Stimulated activated CD4-positive, alpha-beta T cell treated with anti-CD3 and anti-CD28 coated beads, Interleukin-2, amount 100 ng/mL, for 4 hours (primary cell): Measurements from ENCODE around the gene ARID5B.

ENCODE experiments used
- DNase-seq: peaks from one replicate; pipeline ENCODE4 v3.0.0-alpha.2; 2020; ENCODE audit warnings: low read depth

ARID5B gene

GRCh38 chr10:61888744-61889143, 12.8 kb upstream of the ARID5B start:
- DNase-seq, result no peak

- no peak for DNase-seq
Observed at GRCh38 chr10:61890430-61890829, 11.1 kb upstream of the ARID5B start.

DNA sequence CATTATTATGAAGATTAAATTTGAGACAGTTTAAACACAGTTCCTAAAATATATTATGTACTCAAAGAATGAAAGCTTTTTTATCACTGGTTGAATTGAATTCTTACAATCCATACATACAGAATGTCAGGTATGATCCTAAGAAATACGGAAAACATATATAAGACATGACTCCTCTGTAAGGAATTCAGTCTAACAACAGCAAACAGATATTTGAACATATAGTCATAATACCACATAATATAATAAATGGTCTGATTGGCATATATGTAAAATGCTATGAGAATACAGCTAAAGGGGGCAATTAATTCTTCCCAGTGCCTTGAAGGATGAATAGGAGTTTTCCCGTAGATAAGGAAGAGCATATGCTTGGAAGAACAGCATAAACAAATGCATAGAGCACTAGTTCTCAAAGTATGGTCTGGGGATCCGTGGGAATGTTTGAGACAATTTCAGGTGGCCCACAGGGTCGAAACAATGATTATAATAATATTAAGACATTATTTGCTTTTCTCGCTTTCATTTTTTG, 10.6 kb upstream of the ARID5B start:
- DNase-seq, result no peak

DNA sequence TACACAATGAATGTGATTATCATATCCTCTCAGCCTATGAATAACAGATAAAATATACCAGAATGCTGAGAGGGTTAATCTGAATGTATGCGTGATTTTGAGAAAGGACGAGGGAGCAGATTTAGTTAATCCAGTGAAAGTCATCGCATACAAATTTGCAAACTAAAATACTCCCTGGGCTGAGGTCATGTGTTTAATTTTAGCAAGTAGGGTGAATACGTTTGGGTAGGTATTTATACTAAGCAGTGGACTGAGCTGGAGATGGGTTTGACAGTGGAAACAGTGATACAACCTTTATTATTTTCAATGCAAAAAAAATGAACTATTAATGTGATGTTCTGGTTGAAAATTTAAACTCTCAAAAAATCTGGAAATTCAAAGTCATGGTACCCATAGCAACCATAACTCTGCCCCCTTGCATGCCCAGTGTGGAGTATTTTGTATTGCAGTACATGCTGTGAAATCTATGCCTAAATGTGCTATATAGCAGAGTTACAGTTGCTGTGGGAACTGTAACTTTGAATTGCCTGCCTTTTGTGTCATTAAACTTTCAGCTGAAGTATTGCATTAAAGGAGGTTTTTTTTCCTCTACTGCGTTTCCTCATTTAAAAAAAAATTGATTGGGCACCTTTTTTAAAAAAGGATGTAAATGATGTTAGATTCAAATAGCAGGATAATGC, 9.5 kb upstream of the ARID5B start:
- DNase-seq, result no peak

- no peak for DNase-seq
Observed at GRCh38 chr10:61892961-61893360, 8.5 kb upstream of the ARID5B start.

- DNase-seq, result no peak
Observed at GRCh38 chr10:61894133-61894532, 7.4 kb upstream of the ARID5B start.

- DNase-seq, result no peak
Observed at GRCh38 chr10:61895898-61896600, 5.5 kb upstream of the ARID5B start.

DNA sequence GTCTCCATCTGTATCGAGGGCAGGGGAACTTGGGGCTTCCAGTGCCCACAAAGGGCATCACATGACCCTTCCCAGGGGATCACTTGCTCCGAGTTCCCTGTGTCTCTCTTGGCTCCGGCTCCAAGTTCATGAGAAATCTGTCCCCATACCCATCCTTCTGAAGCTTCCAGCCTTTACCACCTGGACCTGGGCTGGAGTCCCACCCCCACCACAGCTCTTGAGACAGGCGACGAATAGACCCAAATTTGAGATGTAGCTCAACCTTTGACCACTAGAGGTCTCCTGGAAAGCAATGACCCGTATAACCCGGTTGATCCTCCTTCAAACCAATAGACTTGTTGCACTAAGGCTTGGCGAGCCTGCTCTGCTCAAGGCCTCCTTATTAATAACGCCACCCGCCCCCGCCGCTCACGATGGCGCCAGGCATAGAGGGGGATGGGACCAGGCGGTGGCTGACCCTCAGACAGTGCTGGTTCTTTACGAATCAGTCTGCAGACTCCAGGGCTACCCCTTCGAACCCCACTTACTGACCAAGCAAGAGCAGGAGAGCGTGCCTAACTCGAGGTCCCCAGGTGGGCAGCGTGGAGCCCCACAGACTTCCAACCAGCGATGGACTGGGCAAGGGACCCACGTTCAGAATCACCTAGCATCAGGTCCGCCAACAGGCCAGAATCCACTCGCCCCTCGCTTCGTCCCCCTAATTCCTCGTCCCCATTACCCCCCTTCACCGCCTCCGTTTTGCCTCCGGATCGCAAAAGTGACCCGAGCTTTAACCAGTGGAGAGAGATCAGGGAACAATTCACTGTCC, 4.4 kb upstream of the ARID5B start:
- DNase-seq, result peak; percentile 44

GRCh38 chr10:61897671-61898434, 3.6 kb upstream of the ARID5B start:
- no peak for DNase-seq

DNA sequence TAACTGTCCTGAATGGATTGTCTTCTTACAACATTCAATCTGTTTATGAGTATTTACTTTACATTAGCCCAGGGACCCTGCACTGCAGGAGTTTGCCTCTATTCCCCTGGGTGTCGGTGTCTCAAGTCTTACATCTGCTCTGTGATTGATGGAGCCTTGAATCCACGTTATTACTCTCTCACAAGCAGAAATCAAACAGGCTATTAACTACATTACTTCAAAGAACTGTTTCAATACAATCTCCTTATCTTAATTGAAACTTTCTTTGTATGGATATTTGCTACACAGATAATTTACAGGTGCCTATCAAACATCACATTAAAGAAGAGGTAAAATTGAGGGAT, 3.1 kb upstream of the ARID5B start:
- DNase-seq, result no peak

- no peak for DNase-seq
Observed at GRCh38 chr10:61899069-61899531, 2.4 kb upstream of the ARID5B start.

GRCh38 chr10:61899663-61899996, 1.9 kb upstream of the ARID5B start:
- DNase-seq, result no peak

GRCh38 chr10:61899997-61900828, 1.3 kb upstream of the ARID5B start:
- DNase-seq, result no peak

DNA sequence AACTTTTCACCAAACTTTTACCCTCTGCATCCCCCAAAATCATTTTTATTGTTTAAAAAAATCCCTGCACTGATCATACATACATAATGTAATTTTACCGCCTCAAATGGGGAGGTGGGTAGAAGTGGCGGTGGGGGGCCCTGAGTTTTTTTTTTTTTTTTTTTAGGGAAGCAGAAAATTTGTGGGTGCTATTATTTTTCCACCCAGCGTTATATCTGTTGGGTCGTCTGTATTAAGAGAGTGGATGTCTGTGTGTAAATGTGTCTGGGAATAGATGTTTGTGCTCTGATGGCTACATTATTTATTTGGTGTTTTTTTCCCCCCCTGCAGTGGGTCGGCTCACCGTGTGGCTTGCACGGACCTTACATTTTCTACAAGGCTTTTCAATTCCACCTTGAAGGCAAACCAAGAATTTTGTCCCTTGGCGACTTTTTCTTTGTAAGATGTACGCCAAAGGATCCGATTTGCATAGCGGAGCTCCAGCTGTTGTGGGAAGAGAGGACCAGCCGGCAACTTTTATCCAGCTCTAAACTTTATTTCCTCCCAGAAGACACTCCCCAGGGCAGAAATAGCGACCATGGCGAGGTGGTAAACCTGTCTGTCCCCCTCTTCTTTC, 438 bp downstream of the ARID5B start:
- DNase-seq, result no peak

- peak; percentile 72 for DNase-seq
Observed at GRCh38 chr10:61902445-61903220, 1.1 kb downstream of the ARID5B start.

DNA sequence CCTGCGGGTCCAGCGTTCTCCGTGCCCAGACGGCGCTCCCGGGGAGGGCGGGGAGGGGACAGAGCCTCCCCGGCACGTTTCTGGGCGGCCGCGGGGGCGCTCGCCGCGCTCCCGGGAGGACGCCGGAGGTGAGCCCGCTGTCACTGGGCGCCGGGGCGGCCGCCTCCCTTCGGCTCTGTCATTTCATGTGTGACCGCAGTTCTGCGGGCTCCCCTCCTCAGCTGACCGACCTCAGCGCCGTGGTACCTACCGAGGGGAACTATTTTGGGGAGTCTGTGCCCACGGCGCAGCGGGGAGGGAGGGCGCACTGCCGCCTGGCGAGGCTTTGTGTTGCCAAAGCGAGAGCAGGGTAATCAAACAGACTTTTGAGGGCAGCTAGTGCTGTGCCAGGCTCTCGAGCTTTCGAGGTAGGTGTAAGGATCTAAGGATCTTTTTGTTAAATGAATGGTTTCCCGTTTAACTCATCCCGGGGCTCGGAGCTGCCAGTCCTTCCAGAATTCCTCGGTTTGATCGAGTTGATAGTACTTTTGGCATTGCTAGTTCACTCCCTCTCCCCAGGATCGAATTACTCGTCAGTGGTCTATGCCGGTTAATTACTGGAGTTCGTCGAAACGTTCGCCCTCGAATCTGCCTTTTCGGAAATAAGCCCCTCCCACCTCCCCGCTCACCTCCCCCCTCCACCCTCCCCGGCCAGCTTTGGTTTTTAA, 1.9 kb downstream of the ARID5B start:
- peak; percentile 57 for DNase-seq

- no peak for DNase-seq
Observed at GRCh38 chr10:61903928-61904344, 2.4 kb downstream of the ARID5B start.

- peak; percentile 69 for DNase-seq
Observed at GRCh38 chr10:61904733-61905725, 3.5 kb downstream of the ARID5B start.
